ENCODE results near the gene BCCIP.

Gene BCCIP

GRCh38 chr10:125822878-125823662 is at the start of gene BCCIP, which contains the start of gene UROS:
Gene BCCIP (plus strand): TSS chr10:125823546. CDS start chr10:125823558, 12 bp downstream.
Gene UROS (minus strand): TSS chr10:125823258. CDS start chr10:125816499, 6,759 bp downstream.
- DNase-seq: peak; percentile 89

- DNase-seq: no peak
Observed at GRCh38 chr10:125773687-125774543, 49.4 kb upstream of the BCCIP start.

DNA sequence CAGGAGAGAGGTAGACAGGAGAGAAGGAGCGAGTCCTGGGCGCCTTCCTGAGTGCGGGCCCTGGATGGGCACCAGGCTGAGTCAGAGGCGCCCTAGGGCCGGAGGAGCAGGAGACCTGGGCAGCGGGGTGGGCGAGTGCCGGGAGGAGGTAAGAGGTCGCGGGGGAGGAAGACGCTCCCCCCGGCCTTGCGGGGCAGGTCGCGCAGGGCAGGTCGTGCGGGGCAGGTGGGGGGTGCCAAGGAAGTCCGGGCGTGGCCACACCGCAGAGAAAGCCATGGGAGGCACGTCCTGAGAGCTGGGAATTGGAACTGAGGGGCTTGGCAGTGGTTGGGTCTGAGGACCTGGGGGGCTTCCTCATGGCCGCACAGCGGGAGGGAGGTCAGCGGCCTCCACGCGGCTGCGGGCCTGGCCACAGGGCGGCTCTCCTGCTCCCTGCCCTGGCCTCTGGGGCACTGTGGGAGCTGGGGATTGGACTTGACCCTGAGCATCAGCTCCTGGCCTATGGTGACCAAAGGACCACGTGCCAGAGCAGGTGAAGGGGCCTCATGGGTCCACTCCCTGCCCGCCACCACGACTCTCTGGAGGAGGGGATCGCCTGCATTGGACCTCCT is 48.7 kb upstream of the BCCIP start:
- no peak for DNase-seq

DNA sequence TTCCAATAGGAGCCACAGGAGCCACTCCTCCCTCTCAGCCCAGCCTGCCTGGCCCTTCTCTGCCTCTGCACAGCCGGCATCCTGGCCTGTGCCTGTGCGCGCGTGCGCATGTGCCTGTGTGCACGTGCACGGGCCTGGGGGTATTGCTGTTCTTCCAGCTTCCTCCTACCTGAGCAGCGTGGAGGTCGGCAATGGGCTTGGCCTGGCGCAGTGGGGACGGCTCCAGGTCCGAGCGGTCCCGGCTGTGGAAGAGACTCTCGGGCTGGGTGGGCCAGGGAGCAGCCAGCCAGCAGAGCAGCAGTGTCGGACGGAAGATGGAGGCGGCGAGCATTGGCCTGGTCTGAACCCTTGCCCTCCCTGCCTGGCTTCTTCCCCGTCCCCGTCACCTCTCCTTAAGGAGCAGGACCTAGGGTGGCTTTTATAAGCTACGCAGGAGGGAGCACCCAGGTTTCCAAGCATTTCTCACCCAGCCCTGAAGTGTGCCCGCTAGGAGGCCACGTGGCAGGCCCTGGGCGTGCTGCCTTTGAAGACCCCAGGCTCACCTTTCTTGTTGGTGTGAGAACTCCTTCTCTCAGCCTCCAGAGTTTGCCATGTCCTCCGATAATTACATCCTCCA is 47.7 kb upstream of the BCCIP start, which contains the start of gene MMP21:
MMP21 (minus strand) TSS at position 331 of the 616 bp plus-strand sequence; CDS start at position 331, 0 bp downstream.
- no peak for DNase-seq

GRCh38 chr10:125777806-125778205 is 45.5 kb upstream of the BCCIP start:
- no peak for DNase-seq

GRCh38 chr10:125778556-125778955 is 44.8 kb upstream of the BCCIP start:
- no peak for DNase-seq

GRCh38 chr10:125779403-125780327 is 43.7 kb upstream of the BCCIP start:
- DNase-seq: no peak

DNA sequence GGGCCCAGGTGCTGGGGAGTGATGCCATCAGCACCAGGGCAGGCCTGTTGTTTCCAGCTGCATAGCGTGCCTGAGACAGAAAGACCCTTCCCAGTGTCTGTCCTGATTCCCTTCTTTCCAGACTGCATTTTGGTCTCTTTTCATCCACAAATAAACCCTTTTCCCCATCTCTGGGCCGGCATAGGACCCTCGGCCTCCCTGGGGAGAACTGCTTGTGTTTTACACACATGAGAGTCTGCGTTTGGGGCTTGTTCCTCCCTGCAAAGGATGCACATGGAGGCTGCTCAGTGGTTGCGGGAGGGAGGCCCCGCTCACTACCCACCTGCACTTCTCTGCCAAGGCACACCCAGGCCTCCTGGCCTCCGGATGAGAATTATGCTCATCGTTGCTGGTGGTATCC is 42.0 kb upstream of the BCCIP start:
- no peak for DNase-seq

DNA sequence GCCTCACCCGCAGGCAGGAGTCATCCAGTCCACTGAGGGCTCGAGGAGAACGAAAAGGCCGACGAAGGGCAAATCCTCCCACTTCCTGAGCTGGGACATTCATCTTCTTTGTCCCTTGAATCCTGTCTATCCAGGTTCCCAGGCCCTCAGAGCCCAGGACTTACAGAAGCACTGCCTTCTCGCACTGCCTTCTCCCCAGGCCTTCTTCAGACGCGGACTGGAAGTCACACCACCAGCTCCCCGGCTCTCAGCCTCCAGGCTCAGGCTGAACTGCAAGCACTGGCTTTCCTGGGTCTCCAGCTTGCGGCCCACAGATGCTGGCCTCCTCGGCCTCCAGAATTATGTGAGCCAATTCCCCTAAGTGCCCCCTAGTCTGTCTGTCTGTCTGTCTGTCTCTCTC is 41.3 kb upstream of the BCCIP start:
- DNase-seq: no peak

DNA sequence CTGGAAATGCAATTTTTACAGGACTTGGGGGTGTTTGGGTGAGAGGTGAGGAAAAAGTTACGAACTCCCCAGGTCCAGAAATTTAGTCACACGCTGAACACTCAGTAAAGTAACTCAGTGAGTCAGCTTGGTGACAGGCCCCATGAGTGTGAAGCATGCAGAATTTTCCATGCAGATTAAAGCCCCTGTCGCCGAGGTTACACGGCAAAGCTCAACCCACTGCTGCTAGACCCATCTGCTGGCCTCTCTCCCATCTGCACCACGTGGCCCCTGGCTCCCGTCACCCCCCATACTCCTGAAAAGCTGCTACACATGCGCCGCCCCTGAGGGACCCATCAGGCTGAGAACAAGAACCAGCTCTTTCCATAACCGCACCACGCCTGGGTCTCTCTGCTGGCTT is 40.7 kb upstream of the BCCIP start:
- DNase-seq: no peak

DNA sequence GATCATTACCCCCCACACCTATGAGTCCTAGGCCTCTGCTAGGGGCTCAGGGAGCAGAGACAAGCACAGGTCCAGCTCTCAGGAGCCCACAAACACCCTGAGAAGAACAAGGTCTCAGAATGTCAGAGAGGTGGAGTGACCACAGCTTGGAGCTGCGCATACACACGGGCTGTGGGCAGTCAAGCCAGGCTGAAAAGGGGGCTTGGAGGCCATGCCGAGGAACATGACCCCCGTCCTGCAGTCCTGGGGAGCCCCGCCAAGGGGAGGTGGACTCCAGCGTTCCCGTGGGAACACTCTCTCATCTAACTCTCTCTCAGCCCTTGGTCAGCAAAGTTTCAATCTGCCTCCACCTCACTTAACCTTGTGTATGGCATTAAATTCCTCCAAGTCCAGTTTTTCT is 39.9 kb upstream of the BCCIP start:
- no peak for DNase-seq

- DNase-seq: no peak
Observed at GRCh38 chr10:125783957-125784356, 39.4 kb upstream of the BCCIP start.

GRCh38 chr10:125785791-125786190 is 37.6 kb upstream of the BCCIP start:
- no peak for DNase-seq

DNA sequence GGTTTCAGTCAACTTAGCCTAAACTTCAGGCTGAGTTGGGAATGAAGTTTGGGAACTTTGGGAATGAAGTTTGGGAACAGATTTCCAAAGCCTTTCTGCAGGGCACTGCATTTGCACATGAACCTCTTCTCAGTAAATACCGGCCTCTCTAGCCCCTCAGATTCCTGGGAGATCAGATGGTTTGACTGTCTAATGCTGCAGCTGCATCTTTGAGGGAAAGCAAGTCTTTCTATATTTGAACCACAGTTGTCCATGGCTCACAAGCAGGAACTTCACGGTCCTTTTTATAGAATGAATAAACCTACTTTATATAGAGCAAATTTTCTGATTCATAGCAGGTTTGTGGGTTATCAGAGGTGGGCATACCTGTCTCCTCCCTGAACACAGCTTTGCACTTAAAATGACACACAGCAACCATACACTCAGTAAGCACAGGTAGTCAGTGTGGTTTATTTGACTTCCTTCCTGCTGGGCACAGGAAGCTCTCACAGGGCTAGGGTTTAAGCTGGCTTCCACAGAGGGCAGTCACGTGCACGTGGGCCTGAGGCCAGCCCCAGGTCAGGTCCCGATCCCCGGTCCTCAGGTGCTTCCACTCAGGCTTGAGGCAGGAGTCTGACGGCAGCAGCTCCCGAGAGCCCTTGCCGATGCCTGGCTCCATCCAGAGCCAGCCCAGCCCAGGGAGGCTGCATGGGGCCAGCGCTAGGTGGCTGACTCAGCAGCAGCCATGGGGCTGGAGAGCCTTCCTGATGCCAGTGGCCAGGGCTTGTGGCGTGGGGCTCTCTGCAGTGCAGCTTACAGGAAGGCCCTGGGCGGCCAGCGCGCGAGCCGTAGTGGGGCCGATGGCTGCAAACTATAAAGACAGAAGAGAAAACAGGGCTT is 35.0 kb upstream of the BCCIP start:
- no peak for DNase-seq

GRCh38 chr10:125792342-125793300 is 30.7 kb upstream of the BCCIP start:
- DNase-seq: no peak

- no peak for DNase-seq
Observed at GRCh38 chr10:125795128-125795527, 28.2 kb upstream of the BCCIP start.

DNA sequence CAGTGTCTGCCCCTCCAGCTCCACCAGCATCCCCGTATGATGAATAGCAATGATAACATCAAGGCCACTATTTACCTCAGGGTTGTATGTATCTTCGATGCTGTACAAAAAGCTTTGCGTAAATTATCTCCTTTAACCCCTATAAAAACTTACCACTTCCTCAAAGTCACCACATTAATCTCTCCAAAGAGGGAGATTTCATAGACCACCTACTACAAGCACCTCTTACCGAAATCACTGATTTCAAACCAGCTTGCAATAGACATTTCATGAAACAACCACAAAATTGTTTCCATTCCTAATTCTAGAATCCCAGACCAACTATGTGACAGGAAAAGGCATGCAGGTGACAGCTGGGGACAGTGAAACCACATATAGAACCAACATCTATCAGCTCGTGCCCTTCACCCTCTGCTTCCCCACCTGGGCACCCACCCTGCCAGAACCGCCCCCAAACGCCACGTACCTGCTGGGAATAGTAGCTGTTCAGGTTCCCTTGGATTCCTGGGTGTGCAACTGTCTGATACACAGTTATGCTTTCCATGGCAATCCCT is 27.6 kb upstream of the BCCIP start:
- no peak for DNase-seq

DNA sequence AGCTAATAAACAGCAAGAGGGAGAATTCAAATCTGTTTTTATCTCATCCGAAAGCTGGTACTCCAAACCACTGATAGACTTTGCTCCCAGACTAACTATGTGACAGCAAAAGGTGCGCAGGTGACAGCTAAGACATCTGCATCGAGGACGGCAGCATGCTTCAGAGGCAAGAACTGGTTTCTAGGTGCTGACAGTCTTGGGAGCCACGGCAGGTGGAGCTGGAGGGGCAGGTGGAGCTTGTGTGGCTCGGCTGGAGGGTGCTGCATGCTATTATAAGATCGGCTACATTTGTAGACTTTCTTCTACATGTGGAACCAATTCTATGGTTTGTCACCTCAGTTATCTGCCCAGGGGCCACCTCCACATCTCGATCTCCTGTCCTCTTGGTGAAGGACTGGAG is 25.9 kb upstream of the BCCIP start:
- no peak for DNase-seq

DNA sequence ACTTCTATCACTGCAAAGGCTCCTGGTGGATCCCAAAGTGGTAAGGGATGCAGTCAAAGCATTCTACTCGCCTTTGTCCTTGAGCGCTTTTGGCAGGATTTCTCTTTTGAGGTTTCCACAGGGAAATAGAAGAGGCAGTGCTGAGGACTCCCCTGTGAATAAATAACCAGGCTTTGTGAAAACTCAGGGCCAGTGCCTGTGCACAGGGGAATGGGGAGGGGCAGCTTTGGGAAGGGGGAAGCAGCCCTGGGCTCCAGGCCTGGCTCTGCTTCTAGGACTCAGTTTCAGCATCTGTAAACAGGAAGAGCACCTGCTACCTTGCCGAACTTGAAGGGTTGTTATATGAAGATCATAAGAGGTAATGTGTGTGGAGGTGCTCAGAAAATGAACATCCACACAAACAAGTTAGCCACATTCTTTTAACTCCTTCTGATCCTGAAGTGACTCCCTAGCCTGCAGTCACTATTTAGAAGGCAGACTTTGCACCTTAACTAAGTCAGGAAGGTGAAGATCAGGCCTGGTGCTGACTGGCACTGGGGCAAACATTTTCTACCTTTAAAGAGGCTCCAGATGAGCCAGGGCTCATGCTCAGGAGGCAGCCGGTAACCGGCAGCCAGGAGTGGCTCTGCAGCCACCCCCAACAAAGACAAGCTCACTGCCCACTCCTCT is 25.2 kb upstream of the BCCIP start:
- no peak for DNase-seq
